Keratinocyte (primary cell): ENCODE data around the gene CBFA2T3.

Experiments
- EZH2 ChIP-seq: IDR thresholded peaks from one replicate; pipeline ENCODE4 v1.6.1; 2012; ENCODE audit warnings: inconsistent platforms, mild to moderate bottlenecking, low read length, moderate library complexity
- TF ChIP-seq, protein P1 (sequence below), 3 experiments: IDR thresholded peaks in 1 of 3; conservative IDR thresholded peaks in 1 of 3; optimal IDR thresholded peaks in 1 of 3; 2 replicates in 2 of 3; 3 replicates in 1 of 3; pipeline versions ENCODE3 to v1.5.1; 2011; ENCODE audit warnings: low read length in 3 of 3, mild to moderate bottlenecking in 3 of 3, moderate library complexity in 2 of 3, control low read depth in 1 of 3, inconsistent platforms in 1 of 3; ENCODE audit not compliant: insufficient read depth in 2 of 3; ENCODE audit errors: extremely low read depth in 1 of 3

DNA sequence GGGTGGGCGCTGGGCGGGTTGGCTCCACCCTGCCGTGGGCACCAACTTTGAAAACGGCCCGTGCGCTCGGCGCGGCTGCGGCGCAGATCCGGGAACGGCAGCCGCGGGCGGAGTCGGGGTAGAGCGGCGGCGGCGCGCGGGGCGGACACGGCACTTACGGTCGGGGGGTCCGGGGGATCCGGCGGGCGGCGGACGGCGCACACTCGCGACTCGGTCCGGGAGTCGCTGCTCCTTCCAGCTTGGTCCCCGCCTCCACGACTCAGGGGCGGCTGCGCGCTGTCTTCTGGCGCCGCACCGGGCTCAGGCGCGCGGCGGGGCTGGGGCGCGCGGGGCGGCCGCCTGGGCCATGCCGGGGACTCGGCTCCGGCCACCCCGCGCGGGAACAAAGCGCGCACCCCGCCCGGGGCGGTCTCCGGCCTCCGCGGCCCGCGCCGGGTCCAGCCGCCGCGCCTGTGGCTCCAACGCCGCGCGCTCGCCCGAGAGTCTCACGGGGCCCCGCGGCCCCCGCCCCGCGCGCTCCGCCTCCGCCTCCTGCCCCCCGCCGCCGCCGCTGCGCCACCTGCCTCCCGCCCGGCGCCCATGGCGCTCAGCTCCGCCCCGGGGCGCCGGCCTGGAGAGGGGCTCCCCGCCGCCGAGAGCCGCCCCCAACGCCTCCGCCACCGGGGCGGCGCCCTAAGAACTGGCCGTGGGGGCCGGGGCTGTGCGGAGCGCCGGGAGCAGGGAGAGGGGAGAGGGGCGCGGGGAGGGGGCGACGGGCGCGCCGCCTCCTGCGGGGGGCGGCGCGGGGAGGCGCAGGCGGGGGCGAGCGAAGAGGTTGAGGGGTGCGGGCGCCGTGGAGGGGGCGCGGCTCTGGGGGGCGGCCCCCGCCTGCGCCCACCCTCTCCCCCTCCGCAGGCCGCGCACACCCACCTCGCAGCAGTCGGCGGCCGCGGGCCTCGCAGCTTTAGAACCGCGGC, 35.9 kb downstream of the CBFA2T3 start:
- TF ChIP-seq, protein P1, sequence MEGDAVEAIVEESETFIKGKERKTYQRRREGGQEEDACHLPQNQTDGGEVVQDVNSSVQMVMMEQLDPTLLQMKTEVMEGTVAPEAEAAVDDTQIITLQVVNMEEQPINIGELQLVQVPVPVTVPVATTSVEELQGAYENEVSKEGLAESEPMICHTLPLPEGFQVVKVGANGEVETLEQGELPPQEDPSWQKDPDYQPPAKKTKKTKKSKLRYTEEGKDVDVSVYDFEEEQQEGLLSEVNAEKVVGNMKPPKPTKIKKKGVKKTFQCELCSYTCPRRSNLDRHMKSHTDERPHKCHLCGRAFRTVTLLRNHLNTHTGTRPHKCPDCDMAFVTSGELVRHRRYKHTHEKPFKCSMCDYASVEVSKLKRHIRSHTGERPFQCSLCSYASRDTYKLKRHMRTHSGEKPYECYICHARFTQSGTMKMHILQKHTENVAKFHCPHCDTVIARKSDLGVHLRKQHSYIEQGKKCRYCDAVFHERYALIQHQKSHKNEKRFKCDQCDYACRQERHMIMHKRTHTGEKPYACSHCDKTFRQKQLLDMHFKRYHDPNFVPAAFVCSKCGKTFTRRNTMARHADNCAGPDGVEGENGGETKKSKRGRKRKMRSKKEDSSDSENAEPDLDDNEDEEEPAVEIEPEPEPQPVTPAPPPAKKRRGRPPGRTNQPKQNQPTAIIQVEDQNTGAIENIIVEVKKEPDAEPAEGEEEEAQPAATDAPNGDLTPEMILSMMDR (optimal IDR thresholded peaks at IDR 0.05 in 1 of 3, IDR thresholded peaks at IDR 0.05 in 1 of 3, conservative IDR thresholded peaks at IDR 0.05 in 1 of 3; ENCODE audit: extremely low read depth in 1 of 3, insufficient read depth in 2 of 3, low read length in 3 of 3): no peak
- peak; percentile 30 for TF ChIP-seq EZH2
